Trophoblast cell (in vitro differentiated cells and primary cell): ENCODE results near the gene NRCAM.
A peak's percentile ranks its signal among the peaks of the same experiment; 100 is the strongest.

Experiments used
- DNase-seq, 2 donors: peaks; one replicate each; pipeline ENCODE4 v3.0.0-alpha.2; 2016
- H2AFZ ChIP-seq: 2 replicates; pipeline ENCODE4 v1.6.1; 2013; ENCODE audit warnings: low read length, moderate library complexity, mild to moderate bottlenecking; ENCODE audit not compliant: insufficient read depth, poor library complexity
- H2AK5ac ChIP-seq: 2 replicates; pipeline ENCODE4 v1.6.1; 2013; ENCODE audit warnings: mild to moderate bottlenecking, low read length
- H2BK120ac ChIP-seq: 2 replicates; pipeline ENCODE4 v1.6.1; 2013; ENCODE audit warnings: low read length, mild to moderate bottlenecking, moderate library complexity; ENCODE audit not compliant: insufficient read depth, poor library complexity
- H2BK12ac ChIP-seq: 2 replicates; pipeline ENCODE4 v1.6.1; 2013; ENCODE audit warnings: mild to moderate bottlenecking, low read length, moderate library complexity
- H2BK5ac ChIP-seq: 2 replicates; pipeline ENCODE4 v1.6.1; 2013; ENCODE audit warnings: low read length, low read depth, moderate library complexity, mild to moderate bottlenecking; ENCODE audit not compliant: poor library complexity
- H3K14ac ChIP-seq: 2 replicates; pipeline ENCODE4 v1.6.1; 2013; ENCODE audit warnings: mild to moderate bottlenecking, low read length
- H3K18ac ChIP-seq: 2 replicates; pipeline ENCODE4 v1.6.1; 2013; ENCODE audit warnings: mild to moderate bottlenecking, low read length
- H3K23ac ChIP-seq: 2 replicates; pipeline ENCODE4 v1.6.1; 2013; ENCODE audit warnings: low read length
- H3K27ac ChIP-seq: 2 replicates; pipeline ENCODE4 v1.5.1; 2013; ENCODE audit warnings: low read depth, mild to moderate bottlenecking, inconsistent platforms, low read length, moderate library complexity
- H3K27me3 ChIP-seq: 2 replicates; pipeline ENCODE4 v1.6.1; 2013; ENCODE audit warnings: inconsistent platforms, mild to moderate bottlenecking, low read length, moderate library complexity; ENCODE audit not compliant: insufficient read depth
- H3K36me3 ChIP-seq, 2 experiments: 1 replicate in 1 of 2; 2 replicates in 1 of 2; pipeline ENCODE4 v1.6.1; 2013; ENCODE audit warnings: low read length in 2 of 2, mild to moderate bottlenecking in 2 of 2, moderate library complexity in 1 of 2; ENCODE audit not compliant: insufficient read depth in 2 of 2, control insufficient read depth in 1 of 2
- H3K4ac ChIP-seq: 2 replicates; pipeline ENCODE4 v1.6.1; 2013; ENCODE audit warnings: low read depth, mild to moderate bottlenecking, low read length, moderate library complexity
- H3K4me1 ChIP-seq, 2 experiments: 1 replicate in 1 of 2; 2 replicates in 1 of 2; pipeline ENCODE4 v1.6.1; 2013; ENCODE audit warnings: low read length in 2 of 2, mild to moderate bottlenecking in 2 of 2, moderate library complexity in 1 of 2; ENCODE audit not compliant: insufficient read depth in 2 of 2, control insufficient read depth in 1 of 2
- H3K4me2 ChIP-seq: 2 replicates; pipeline ENCODE4 v1.6.1; 2013; ENCODE audit warnings: inconsistent platforms, mild to moderate bottlenecking, low read length, moderate library complexity
- H3K4me3 ChIP-seq: 2 replicates; pipeline ENCODE4 v1.5.1; 2013; ENCODE audit warnings: mild to moderate bottlenecking, low read depth, low read length, inconsistent platforms
- H3K79me1 ChIP-seq: one replicate; pipeline ENCODE4 v1.6.1; 2013; ENCODE audit warnings: low read length
- H3K79me2 ChIP-seq: 2 replicates; pipeline ENCODE4 v1.6.1; 2013; ENCODE audit warnings: low read length, mild to moderate bottlenecking; ENCODE audit not compliant: control insufficient read depth, insufficient read depth, poor library complexity
- H3K9ac ChIP-seq: 2 replicates; pipeline ENCODE4 v1.6.1; 2013; ENCODE audit warnings: mild to moderate bottlenecking, low read length
- H3K9me3 ChIP-seq: 2 replicates; pipeline ENCODE4 v1.6.1; 2013; ENCODE audit warnings: low read depth, mild to moderate bottlenecking, control low read depth, inconsistent platforms, low read length; ENCODE audit not compliant: insufficient read depth
- H4K12ac ChIP-seq: 2 replicates; pipeline ENCODE4 v1.6.1; 2013; ENCODE audit warnings: low read depth, mild to moderate bottlenecking, low read length, moderate library complexity
- H4K8ac ChIP-seq: 2 replicates; pipeline ENCODE4 v1.6.1; 2013; ENCODE audit warnings: low read depth, mild to moderate bottlenecking, low read length, moderate library complexity
- H4K91ac ChIP-seq: one replicate; pipeline ENCODE4 v1.6.1; 2013; ENCODE audit warnings: low read depth, mild to moderate bottlenecking, low read length, moderate library complexity
- WGBS: extraction: QIAGEN DNeasy Blood & Tissue Kit; methylation state at CpG from one replicate; pipeline ENCODE4 v1.1.7; 2013; ENCODE audit warnings: missing lambda C conversion rate; ENCODE audit not compliant: insufficient read length, insufficient coverage; ENCODE audit errors: extremely low coverage; 5-methylcytosine and 5-hydroxymethylcytosine counted together

The NRCAM gene

GRCh38 chr7:108134486-108134885 is 321.8 kb downstream of the NRCAM start:
- no CpG with 5 or more reads among the region's 1 CpG for WGBS
- H3K36me3 ChIP-seq, result no peaks in the 10 kb centered on the region

GRCh38 chr7:108132551-108133265 is 323.5 kb downstream of the NRCAM start:
- H3K4me1 ChIP-seq, result peaks cover 13 to 16% of the 10 kb centered on the region in 2 experiments
- no peak overlapping the region for H3K4me3 ChIP-seq
- H2AFZ ChIP-seq, result no peak overlapping the region
- H3K36me3 ChIP-seq, result no peaks in the 10 kb centered on the region
- H4K12ac ChIP-seq, result no peak overlapping the region
- no peak overlapping the region for H3K23ac ChIP-seq
- peak overlapping the region; percentile 13 for H4K8ac ChIP-seq
- H3K4me2 ChIP-seq, result no peak overlapping the region
- H3K14ac ChIP-seq, result peak overlapping the region; percentile 8
- no CpG with 5 or more reads among the region's 13 CpGs for WGBS
- H4K91ac ChIP-seq, result no peak overlapping the region
- DNase-seq, result no peak
- peak overlapping the region; percentile 55 for H2BK12ac ChIP-seq
- H2AK5ac ChIP-seq, result no peak overlapping the region
- no peak overlapping the region for H3K4ac ChIP-seq
- no peaks in the 10 kb centered on the region for H3K79me2 ChIP-seq
- no peaks in the 10 kb centered on the region for H3K9me3 ChIP-seq
- H3K9ac ChIP-seq, result no peak overlapping the region
- peak overlapping the region; percentile 18 for H2BK120ac ChIP-seq
- H3K27ac ChIP-seq, result no peak overlapping the region
- H3K18ac ChIP-seq, result peak overlapping the region; percentile 24
- H3K79me1 ChIP-seq, result peaks cover 10% of the 10 kb centered on the region
- peak overlapping the region; percentile 50 for H2BK5ac ChIP-seq
- H3K27me3 ChIP-seq, result no peaks in the 10 kb centered on the region

More at GRCh38 chr7:108134486-108134885, 321.8 kb downstream of the NRCAM start:
- Histone ChIP-seq H2BK12ac (no peak overlapping the region), H4K12ac (no peak overlapping the region), H3K23ac (no peak overlapping the region), H4K8ac (no peak overlapping the region), H3K14ac (no peak overlapping the region), H2BK5ac (no peak overlapping the region), H3K9me3 (no peaks in the 10 kb centered on the region), H2BK120ac (no peak overlapping the region), H3K4me1 (peaks cover 7 to 11% of the 10 kb centered on the region in 2 experiments), H3K79me1 (peaks cover 7% of the 10 kb centered on the region), H2AFZ (no peak overlapping the region), H2AK5ac (no peak overlapping the region), H3K9ac (no peak overlapping the region), H4K91ac (no peak overlapping the region), H3K4me2 (no peak overlapping the region), H3K27me3 (no peaks in the 10 kb centered on the region), H3K27ac (no peak overlapping the region), H3K4ac (no peak overlapping the region), H3K18ac (no peak overlapping the region), H3K79me2 (no peaks in the 10 kb centered on the region), H3K4me3 (no peak overlapping the region)
- DNase-seq, result no peak

- no CpG with 5 or more reads among the region's 3 CpGs for WGBS
- Histone ChIP-seq H3K36me3 (no peaks in the 10 kb centered on the region), H2BK120ac (no peak within 1 kb of the TSS)
Observed at GRCh38 chr7:108130261-108130660, 326.0 kb downstream of the NRCAM start, which contains the start of gene LAMB4. TSS of gene LAMB4 (minus strand) at chr7:108130361. CDS start at chr7:108123164, 7,197 bp downstream.

GRCh38 chr7:108129018-108129965 is 326.9 kb downstream of the NRCAM start:
- no peak for DNase-seq
- no CpG with 5 or more reads among the region's 7 CpGs for WGBS
- no peak overlapping the region for H2BK12ac ChIP-seq

More at GRCh38 chr7:108130261-108130660, 326.0 kb downstream of the NRCAM start, which contains the start of gene LAMB4:
- H3K4me2 ChIP-seq, result no peak within 1 kb of the TSS
- H2BK12ac ChIP-seq, result no peak within 1 kb of the TSS
- no peak within 1 kb of the TSS for H2AK5ac ChIP-seq
- no peak within 1 kb of the TSS for H3K27ac ChIP-seq
- no peak within 1 kb of the TSS for H2AFZ ChIP-seq
- no peak within 1 kb of the TSS for H3K14ac ChIP-seq
- H2BK5ac ChIP-seq, result no peak within 1 kb of the TSS
- no peak within 1 kb of the TSS for H4K91ac ChIP-seq
- H3K9ac ChIP-seq, result no peak within 1 kb of the TSS
- no peaks in the 10 kb centered on the region for H3K27me3 ChIP-seq
- no peak within 1 kb of the TSS for H3K23ac ChIP-seq
- no peak for DNase-seq
- peaks cover 16 to 20% of the 10 kb centered on the region in 2 experiments for H3K4me1 ChIP-seq
- H3K4me3 ChIP-seq, result no peak within 1 kb of the TSS
- no peak within 1 kb of the TSS for H4K8ac ChIP-seq
- peaks cover 13% of the 10 kb centered on the region for H3K79me1 ChIP-seq
- peaks cover 2% of the 10 kb centered on the region for H3K9me3 ChIP-seq
- H3K79me2 ChIP-seq, result no peaks in the 10 kb centered on the region
- no peak within 1 kb of the TSS for H4K12ac ChIP-seq
- H3K4ac ChIP-seq, result no peak within 1 kb of the TSS
- no peak within 1 kb of the TSS for H3K18ac ChIP-seq

More at GRCh38 chr7:108129018-108129965, 326.9 kb downstream of the NRCAM start:
- Histone ChIP-seq H2AK5ac (no peak overlapping the region), H3K9me3 (peaks cover 2% of the 10 kb centered on the region), H3K79me1 (peaks cover 13% of the 10 kb centered on the region), H3K79me2 (no peaks in the 10 kb centered on the region), H4K12ac (no peak overlapping the region), H2BK5ac (no peak overlapping the region), H3K18ac (no peak overlapping the region), H3K4me2 (no peak overlapping the region), H2AFZ (no peak overlapping the region), H3K27me3 (no peaks in the 10 kb centered on the region), H3K36me3 (no peaks in the 10 kb centered on the region), H3K4me1 (peaks cover 16 to 18% of the 10 kb centered on the region in 2 experiments), H3K4me3 (no peak overlapping the region), H4K91ac (no peak overlapping the region), H3K27ac (no peak overlapping the region), H3K4ac (no peak overlapping the region), H3K9ac (no peak overlapping the region), H4K8ac (no peak overlapping the region), H2BK120ac (no peak overlapping the region), H3K14ac (no peak overlapping the region), H3K23ac (no peak overlapping the region)
